Right cardiac atrium (tissue), 5 donors: ENCODE measurements around the gene MMP13. TPM values are rescaled to one million over a fixed set of nuclear protein-coding genes. Genes with fewer than 3 reads are reported as not detected.

ENCODE experiments used
- ATAC-seq, 2 donors: fragments of 200-7000 bp; cut with Tn5 transposase; one replicate each; pipeline versions ENCODE4 v1.8.0 to v1.9.1; 2020; ENCODE audit warnings: moderate library complexity in 2 of 2, mild to moderate bottlenecking in 1 of 2
- DNase-seq, 3 donors: peaks; one replicate each; pipeline ENCODE4 v3.0.0-alpha.2; 2020
- H3K27ac ChIP-seq: one replicate; pipeline ENCODE4 v1.5.1; 2013; ENCODE audit warnings: mild to moderate bottlenecking, low read length, control low read depth, moderate library complexity
- H3K27me3 ChIP-seq: one replicate; pipeline ENCODE4 v1.6.1; 2013; ENCODE audit not compliant: control insufficient read depth, insufficient read depth
- H3K4me1 ChIP-seq: one replicate; pipeline ENCODE4 v1.6.1; 2013; ENCODE audit warnings: low read length; ENCODE audit not compliant: control insufficient read depth, insufficient read depth
- H3K4me3 ChIP-seq: one replicate; pipeline ENCODE4 v1.5.1; 2013; ENCODE audit warnings: low read length, control low read depth
- H3K9me3 ChIP-seq: one replicate; pipeline ENCODE4 v1.6.1; 2013; ENCODE audit warnings: low read length; ENCODE audit not compliant: control insufficient read depth
- WGBS: extraction: QIAGEN DNeasy Blood & Tissue Kit; methylation state at CpG from one replicate; pipeline ENCODE4 v1.1.7; 2013; 5-methylcytosine and 5-hydroxymethylcytosine counted together
- intact Hi-C, 4 donors: fragments of 100-400 bp; cut with DNase I; formaldehyde crosslinking; loops; one replicate each; pipeline versions ENCODE4 v1.11.0 to v1.14.0; 2022 to 2023
- polyA plus RNA-seq: library from polyadenylated mRNA; stranded (reverse); fragments of 200-250 nt; gene quantifications from one replicate; pipeline ENCODE4 v1.2.3, GENCODE V29; 2013
- total RNA-seq, 4 donors: library from RNA; stranded (reverse); fragmentation: NEBNext Ultra II Directional; extraction: Animal tissue kit (Norgen Biotek cat#: 25700); gene quantifications; one replicate each; pipeline ENCODE4 v1.2.1, GENCODE V29; 2021
- donor health status: healthy with polysubstance abuse.
- donor health status: DM: no; HTN: yes; CAD: no.
- donor health status: DM: no; HTN: no; CAD: no.
- donor health status: DM: no; HTN: yes; CAD: no; lungs with severe emphysema.
- donor health status: DM: yes; HTN: yes; CAD: no.

The MMP13 gene
- total and polyA plus RNA-seq, 5 donors, result not detected

GRCh38 chr11:102935514-102935913, 20.0 kb downstream of the MMP13 start:
- ATAC-seq, result no peak
- H3K4me3 ChIP-seq, result no peak overlapping the region
- no peaks in the 10 kb centered on the region for H3K27me3 ChIP-seq
- H3K4me1 ChIP-seq, result no peaks in the 10 kb centered on the region
- WGBS, result 86% methylated on average over 3 of the region's 3 CpGs
- H3K27ac ChIP-seq, result no peak overlapping the region
- H3K9me3 ChIP-seq, result no peaks in the 10 kb centered on the region
- no peak for DNase-seq
- intact Hi-C loops, result no loop called here

DNA sequence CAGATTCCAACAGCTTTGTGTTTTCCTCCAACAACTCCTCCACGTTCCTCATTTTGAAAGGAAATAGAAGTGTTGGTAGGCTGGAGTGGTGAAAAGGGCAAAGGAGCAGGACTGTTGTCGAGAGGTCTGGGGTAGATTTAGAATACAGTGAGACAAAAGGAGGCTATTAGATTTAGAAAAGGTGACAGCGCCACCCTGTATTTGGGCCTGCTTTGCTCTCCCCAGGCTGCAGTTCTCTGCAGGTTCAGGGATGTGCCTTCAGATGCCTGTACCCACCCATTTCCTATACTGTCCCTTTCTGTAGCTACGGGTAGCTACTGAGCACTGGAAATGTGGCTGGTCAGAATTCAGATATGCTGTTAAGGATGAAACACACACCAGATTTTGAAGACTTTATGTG, 20.8 kb downstream of the MMP13 start:
- intact Hi-C loops, result no loop called here
- WGBS, result 74% methylated on average over 4 of the region's 4 CpGs
- Histone ChIP-seq H3K9me3 (no peaks in the 10 kb centered on the region), H3K4me3 (no peak overlapping the region), H3K27ac (no peak overlapping the region), H3K27me3 (no peaks in the 10 kb centered on the region), H3K4me1 (no peaks in the 10 kb centered on the region)
- DNase-seq (no peak), ATAC-seq (no peak)

DNA sequence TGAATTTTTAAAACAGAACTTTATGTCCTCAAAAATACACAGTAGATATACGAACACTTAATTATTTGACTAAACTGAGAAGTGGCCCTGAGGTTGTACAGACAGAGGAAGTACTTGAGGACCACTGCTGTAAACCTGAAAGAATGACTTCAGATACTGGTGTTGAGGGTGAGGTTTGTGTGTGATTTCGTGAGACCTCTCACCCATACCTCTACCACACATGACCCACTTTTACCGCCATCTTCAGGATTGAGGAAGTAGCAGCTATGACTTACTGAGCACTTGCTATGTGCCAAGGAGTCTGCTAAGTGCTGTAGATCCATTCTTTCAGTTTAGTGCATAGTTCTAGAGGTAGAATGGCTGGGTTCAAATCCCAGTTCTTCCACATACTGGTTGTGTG, 21.9 kb downstream of the MMP13 start:
- Histone ChIP-seq H3K9me3 (no peaks in the 10 kb centered on the region), H3K27ac (no peak overlapping the region), H3K4me1 (no peaks in the 10 kb centered on the region), H3K4me3 (no peak overlapping the region), H3K27me3 (no peaks in the 10 kb centered on the region)
- intact Hi-C loops, result no loop called here
- WGBS, result 77% methylated on average over 3 of the region's 3 CpGs
- ATAC-seq (no peak), DNase-seq (no peak)

DNA sequence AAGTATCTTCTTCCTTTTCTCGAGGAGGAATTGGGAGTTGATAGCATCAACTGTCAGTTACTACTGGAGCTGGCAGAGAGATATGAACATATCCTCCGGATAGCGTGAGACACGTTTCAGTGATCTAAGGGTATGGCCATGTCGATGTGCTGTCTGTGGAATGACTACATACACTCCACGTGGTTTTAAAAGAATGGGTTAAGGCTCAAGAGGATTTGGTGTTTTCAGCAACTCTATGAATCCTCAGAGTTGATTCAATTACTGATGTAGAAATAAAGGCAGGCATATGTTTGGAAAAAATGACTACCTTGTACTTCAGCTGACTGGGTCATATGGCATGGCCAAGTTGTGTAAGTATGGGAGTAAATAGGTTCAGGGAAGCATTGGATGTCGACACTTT, 22.9 kb downstream of the MMP13 start:
- Histone ChIP-seq H3K4me1 (no peaks in the 10 kb centered on the region), H3K27me3 (no peaks in the 10 kb centered on the region), H3K9me3 (no peaks in the 10 kb centered on the region), H3K4me3 (no peak overlapping the region), H3K27ac (no peak overlapping the region)
- ATAC-seq (no peak), DNase-seq (no peak)
- intact Hi-C loops, result no loop called here
- WGBS, result 81% methylated on average over 7 of the region's 7 CpGs

DNA sequence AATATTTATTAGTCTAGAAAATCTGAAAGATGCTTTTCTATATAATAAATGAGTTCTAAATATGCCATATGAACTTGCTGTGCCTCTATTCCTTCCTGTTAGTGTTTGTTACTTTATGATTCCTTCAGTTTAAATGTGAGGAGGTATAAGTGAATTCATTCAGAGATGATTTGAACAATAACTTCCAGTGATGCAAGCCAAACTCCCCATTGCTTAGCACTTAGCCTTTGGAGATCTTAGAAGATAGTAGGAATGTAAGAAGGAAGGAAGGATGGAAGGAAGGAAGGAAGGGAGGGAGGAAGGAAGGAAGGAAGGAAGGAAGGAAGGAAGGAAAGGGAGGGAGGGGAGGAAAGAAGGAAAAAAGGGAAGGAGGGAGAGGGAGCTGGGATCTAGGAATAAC, 25.1 kb downstream of the MMP13 start:
- H3K27ac ChIP-seq, result no peak overlapping the region
- H3K4me1 ChIP-seq, result no peaks in the 10 kb centered on the region
- H3K4me3 ChIP-seq, result no peak overlapping the region
- ATAC-seq (no peak), DNase-seq (no peak)
- H3K9me3 ChIP-seq, result no peaks in the 10 kb centered on the region
- H3K27me3 ChIP-seq, result no peaks in the 10 kb centered on the region
- intact Hi-C loops, result no loop called here

DNA sequence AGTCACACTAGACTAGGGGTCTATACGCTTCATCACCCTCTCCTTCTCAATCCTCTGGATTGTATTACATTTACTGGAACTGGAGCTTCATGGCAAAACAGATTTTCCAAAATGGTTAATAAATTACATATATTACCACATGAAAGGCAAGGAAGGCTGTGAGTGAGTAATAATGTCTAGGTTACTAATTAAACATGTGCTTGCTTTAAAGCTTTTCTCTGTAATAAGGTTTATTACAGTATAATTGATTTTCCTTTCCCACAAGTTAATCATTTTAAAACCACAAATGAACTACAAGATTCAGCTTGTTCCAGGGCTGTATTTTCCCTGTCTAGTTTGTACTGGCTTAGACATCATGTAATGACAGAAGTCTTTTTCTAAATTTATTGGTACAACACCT, 25.6 kb downstream of the MMP13 start:
- DNase-seq (no peak), ATAC-seq (no peak)
- no peak overlapping the region for H3K4me3 ChIP-seq
- 93% methylated on average over 1 of the region's 1 CpG for WGBS
- H3K4me1 ChIP-seq, result no peaks in the 10 kb centered on the region
- no peak overlapping the region for H3K27ac ChIP-seq
- no peaks in the 10 kb centered on the region for H3K9me3 ChIP-seq
- intact Hi-C loops, result no loop called here
- H3K27me3 ChIP-seq, result no peaks in the 10 kb centered on the region

- no peaks in the 10 kb centered on the region for H3K9me3 ChIP-seq
- intact Hi-C loops, result no loop called here
- no peaks in the 10 kb centered on the region for H3K4me1 ChIP-seq
- no peaks in the 10 kb centered on the region for H3K27me3 ChIP-seq
- DNase-seq, result no peak
- 74% methylated on average over 3 of the region's 3 CpGs for WGBS
- no peak overlapping the region for H3K4me3 ChIP-seq
- ATAC-seq, result no peak
- H3K27ac ChIP-seq, result no peak overlapping the region
These were observed 26.4 kb downstream of the MMP13 start for GRCh38 chr11:102929166-102929565.

- Histone ChIP-seq H3K9me3 (no peaks in the 10 kb centered on the region), H3K4me1 (no peaks in the 10 kb centered on the region), H3K27me3 (no peaks in the 10 kb centered on the region), H3K4me3 (no peak overlapping the region), H3K27ac (no peak overlapping the region)
- intact Hi-C loops, result no loop called here
- ATAC-seq (no peak), DNase-seq (no peak)
- WGBS, result 83% methylated on average over 4 of the region's 4 CpGs
These were observed 27.3 kb downstream of the MMP13 start for GRCh38 chr11:102928247-102928646.

GRCh38 chr11:102927624-102927990, 27.9 kb downstream of the MMP13 start:
- Histone ChIP-seq H3K4me1 (no peaks in the 10 kb centered on the region), H3K4me3 (no peak overlapping the region), H3K9me3 (no peaks in the 10 kb centered on the region), H3K27me3 (no peaks in the 10 kb centered on the region), H3K27ac (no peak overlapping the region)
- ATAC-seq (no peak), DNase-seq (no peak)
- intact Hi-C loops, result no loop called here

- Histone ChIP-seq H3K27ac (no peak overlapping the region), H3K4me3 (no peak overlapping the region), H3K4me1 (no peaks in the 10 kb centered on the region), H3K27me3 (no peaks in the 10 kb centered on the region), H3K9me3 (no peaks in the 10 kb centered on the region)
- 85% methylated on average over 6 of the region's 6 CpGs for WGBS
- ATAC-seq (no peak), DNase-seq (no peak)
- intact Hi-C loops, result no loop called here
These were observed 28.4 kb downstream of the MMP13 start for GRCh38 chr11:102926961-102927623.

- H3K9me3 ChIP-seq, result no peaks in the 10 kb centered on the region
- H3K4me1 ChIP-seq, result no peaks in the 10 kb centered on the region
- intact Hi-C loops, result no loop called here
- H3K27ac ChIP-seq, result no peak overlapping the region
- no peak overlapping the region for H3K4me3 ChIP-seq
- no peaks in the 10 kb centered on the region for H3K27me3 ChIP-seq
- ATAC-seq (no peak), DNase-seq (no peak)
These were observed 29.0 kb downstream of the MMP13 start for GRCh38 chr11:102926517-102926916.

DNA sequence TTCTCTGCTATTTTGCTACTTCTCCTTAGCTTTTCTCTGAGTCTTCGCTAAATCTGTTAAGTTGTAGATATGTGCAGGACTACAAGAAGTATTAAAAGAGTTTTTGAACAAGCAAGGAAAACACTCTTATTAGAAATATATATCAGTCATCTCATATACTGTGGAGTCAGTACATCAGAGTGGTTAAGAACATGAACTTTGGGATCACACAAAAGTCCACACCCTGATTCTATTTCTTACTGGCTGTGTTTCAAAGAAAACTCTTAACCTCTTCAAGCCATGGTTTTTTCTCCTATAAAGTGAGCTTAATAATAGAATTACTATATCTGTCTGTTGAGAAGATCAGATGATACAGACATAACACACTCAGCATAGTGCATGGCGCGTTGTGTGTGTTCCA, 29.5 kb downstream of the MMP13 start:
- intact Hi-C loops, result no loop called here
- DNase-seq (no peak), ATAC-seq (no peak)
- no peaks in the 10 kb centered on the region for H3K27me3 ChIP-seq
- H3K4me3 ChIP-seq, result no peak overlapping the region
- WGBS, result 94% methylated on average over 3 of the region's 3 CpGs
- H3K27ac ChIP-seq, result no peak overlapping the region
- no peaks in the 10 kb centered on the region for H3K4me1 ChIP-seq
- H3K9me3 ChIP-seq, result no peaks in the 10 kb centered on the region
